ENCODE results near the gene MFAP4. TPM values are rescaled to one million over a fixed set of nuclear protein-coding genes. Genes with fewer than 3 reads are reported as not detected.

MFAP4 gene
- total RNA-seq, 2 donors from 2014 or later, result 0.44 to 0.82 TPM

DNA sequence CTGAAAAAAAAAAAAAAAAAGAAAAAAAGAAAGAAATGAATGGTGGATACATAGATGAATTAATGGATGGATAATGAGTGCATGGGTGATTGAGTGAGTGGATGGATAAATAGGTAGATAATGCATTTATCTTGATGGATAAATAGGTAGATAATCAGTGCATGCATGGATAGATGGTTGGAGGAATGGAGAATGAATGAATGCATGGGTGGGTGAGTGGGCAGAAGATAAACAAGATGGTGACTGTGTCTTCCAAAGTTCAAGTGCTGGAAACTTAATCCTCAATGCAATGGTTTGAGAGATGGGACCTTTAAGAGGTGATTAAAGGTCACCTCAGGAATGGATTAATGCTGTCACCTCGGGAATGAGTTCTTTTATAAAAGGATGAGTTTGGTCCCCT lies 17.3 kb upstream of the MFAP4 start:
- Mint-ChIP-seq H3K4me3 (no peak overlapping the region), H3K27me3 (ENCODE audit: low read depth) (no peaks in the 10 kb centered on the region), H3K36me3 (ENCODE audit: insufficient read depth in 2 of 2) (no peaks in the 10 kb centered on the region), H3K9me3 (peaks cover 0 to 2% of the 10 kb centered on the region in 2 donors), H3K27ac (no peak overlapping the region), H3K4me1 (ENCODE audit: low read depth) (no peaks in the 10 kb centered on the region)
- ATAC-seq (replicated peaks in 1 of 2) (no peak), DNase-seq (no peak)

DNA sequence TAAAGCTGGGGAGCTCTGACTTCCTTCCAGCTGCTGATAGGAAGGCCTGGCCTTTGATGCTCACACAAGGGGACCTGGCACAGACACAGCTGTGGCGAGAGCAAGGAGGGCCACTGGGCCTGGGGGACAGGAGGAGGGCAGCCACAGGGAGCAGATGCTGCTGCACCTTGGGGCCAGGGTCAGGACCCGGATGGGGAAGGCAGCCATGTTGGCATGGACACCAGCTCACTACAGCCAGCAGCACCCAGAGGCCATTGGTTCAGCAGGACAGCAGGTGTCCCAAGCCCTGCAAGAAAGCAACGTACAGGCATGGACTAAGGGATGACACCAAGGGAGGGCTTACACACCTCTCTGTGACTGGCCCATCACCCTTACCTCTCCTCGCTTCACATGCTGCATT lies 16.0 kb upstream of the MFAP4 start:
- Mint-ChIP-seq H3K27ac (no peak overlapping the region), H3K4me3 (no peak overlapping the region), H3K36me3 (ENCODE audit: insufficient read depth in 2 of 2) (no peaks in the 10 kb centered on the region), H3K27me3 (ENCODE audit: low read depth) (no peaks in the 10 kb centered on the region), H3K9me3 (peaks cover 0 to 2% of the 10 kb centered on the region in 2 donors), H3K4me1 (ENCODE audit: low read depth) (no peaks in the 10 kb centered on the region)
- DNase-seq, result no peak
- no peak for ATAC-seq (replicated peaks in 1 of 2)

DNA sequence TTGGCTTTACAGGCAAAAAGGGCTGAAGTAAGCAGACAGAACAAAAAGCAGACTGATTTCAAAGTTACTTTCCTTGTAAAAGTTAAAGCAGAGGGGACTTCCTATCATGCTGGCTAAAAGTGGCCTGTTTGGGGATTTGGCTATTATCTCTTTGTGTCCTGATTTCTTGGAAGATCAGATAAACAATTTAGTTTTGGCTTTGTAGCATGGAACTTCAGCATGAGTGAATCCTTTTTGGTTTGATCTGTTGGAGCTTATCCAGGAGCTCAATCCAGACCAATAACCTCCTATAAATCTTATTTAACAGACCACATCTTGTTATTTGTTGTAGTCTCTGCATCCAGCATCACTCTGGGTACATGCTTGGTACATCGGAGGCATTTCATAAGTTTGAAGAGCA lies 15.2 kb upstream of the MFAP4 start:
- Mint-ChIP-seq H3K9me3 (peaks cover 0 to 2% of the 10 kb centered on the region in 2 donors), H3K27me3 (ENCODE audit: low read depth) (no peaks in the 10 kb centered on the region), H3K36me3 (ENCODE audit: insufficient read depth in 2 of 2) (no peaks in the 10 kb centered on the region), H3K4me1 (ENCODE audit: low read depth) (no peaks in the 10 kb centered on the region), H3K27ac (no peak overlapping the region), H3K4me3 (no peak overlapping the region)
- no peak for ATAC-seq (replicated peaks in 1 of 2)
- no peak for DNase-seq

DNA sequence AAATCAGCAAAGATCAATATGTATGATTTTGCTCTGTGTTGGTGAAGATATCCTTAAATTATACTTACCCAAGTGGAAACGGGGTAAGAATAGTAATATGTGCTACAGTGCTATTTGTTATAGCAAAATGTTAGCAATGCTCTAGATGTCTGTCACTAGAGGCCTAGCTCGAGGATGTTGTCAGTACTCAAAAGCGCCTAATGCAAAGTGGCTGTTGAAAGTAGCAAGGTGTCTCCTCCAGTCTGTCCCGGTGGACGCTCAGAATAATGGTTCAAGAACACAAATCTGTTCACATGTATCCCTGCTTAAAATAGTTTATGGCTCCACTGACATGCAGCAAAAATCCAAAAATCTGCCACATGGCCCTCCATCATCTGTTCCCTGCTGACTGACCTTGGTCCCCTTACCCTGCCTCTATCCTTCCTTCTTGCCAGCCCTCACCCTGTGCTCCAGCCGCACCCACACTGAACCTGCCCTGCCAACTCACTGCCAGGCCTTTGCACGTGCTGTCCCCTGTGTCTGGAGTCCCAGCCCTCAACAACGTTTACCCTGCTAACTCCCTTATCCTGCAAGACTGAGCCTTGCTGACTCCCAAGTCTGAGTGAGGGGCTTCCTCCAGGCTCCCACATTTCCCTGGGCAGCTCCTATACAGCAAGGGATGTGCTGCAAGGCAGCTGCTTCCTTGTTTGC lies 14.5 kb upstream of the MFAP4 start:
- Mint-ChIP-seq H3K27me3 (ENCODE audit: low read depth) (no peaks in the 10 kb centered on the region), H3K4me3 (no peak overlapping the region), H3K9me3 (peaks cover 0 to 2% of the 10 kb centered on the region in 2 donors), H3K27ac (no peak overlapping the region), H3K36me3 (ENCODE audit: insufficient read depth in 2 of 2) (no peaks in the 10 kb centered on the region), H3K4me1 (ENCODE audit: low read depth) (no peaks in the 10 kb centered on the region)
- DNase-seq, result no peak
- ATAC-seq (replicated peaks in 1 of 2), result no peak

DNA sequence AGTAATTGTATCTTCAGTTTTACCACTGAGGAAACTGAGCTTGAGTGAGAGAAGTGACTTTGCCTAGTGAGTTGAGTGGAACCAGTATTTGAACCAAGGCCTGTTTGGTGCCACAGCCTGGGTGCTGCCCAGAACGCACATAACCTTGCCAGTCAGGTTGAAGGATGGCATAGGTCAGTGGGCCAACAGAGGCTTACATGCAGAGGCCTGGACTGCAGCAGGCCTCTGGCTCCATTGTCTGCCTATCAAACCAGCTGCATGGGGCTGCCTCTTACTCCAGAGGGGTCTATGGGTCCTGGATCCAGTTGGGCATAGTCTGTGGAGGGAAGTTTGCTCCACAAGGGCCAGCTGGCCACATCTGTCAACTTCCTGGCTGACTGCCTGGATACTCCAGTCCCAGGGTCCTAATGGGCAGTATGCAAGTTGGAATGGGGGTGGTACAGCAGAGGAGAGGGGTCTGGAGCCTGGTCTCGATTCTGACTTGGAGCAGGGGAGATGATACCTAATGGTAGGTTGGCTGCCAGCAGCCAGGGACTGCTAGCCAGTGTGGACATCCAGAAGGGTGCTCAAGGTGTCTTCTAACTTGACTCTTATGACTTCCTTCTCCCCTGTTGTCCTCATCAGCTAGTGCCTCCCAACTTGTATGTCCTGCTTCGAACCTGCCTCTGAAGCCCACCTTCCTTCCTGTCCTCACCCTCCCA lies 12.9 kb upstream of the MFAP4 start:
- H3K36me3 Mint-ChIP-seq (ENCODE audit: insufficient read depth in 2 of 2), result no peaks in the 10 kb centered on the region
- no peaks in the 10 kb centered on the region for H3K4me1 Mint-ChIP-seq (ENCODE audit: low read depth)
- H3K27me3 Mint-ChIP-seq (ENCODE audit: low read depth), result no peaks in the 10 kb centered on the region
- no peak overlapping the region for H3K4me3 Mint-ChIP-seq
- DNase-seq (no peak), ATAC-seq (replicated peaks in 1 of 2) (no peak)
- peaks cover 0 to 2% of the 10 kb centered on the region in 2 donors for H3K9me3 Mint-ChIP-seq
- no peak overlapping the region for H3K27ac Mint-ChIP-seq

DNA sequence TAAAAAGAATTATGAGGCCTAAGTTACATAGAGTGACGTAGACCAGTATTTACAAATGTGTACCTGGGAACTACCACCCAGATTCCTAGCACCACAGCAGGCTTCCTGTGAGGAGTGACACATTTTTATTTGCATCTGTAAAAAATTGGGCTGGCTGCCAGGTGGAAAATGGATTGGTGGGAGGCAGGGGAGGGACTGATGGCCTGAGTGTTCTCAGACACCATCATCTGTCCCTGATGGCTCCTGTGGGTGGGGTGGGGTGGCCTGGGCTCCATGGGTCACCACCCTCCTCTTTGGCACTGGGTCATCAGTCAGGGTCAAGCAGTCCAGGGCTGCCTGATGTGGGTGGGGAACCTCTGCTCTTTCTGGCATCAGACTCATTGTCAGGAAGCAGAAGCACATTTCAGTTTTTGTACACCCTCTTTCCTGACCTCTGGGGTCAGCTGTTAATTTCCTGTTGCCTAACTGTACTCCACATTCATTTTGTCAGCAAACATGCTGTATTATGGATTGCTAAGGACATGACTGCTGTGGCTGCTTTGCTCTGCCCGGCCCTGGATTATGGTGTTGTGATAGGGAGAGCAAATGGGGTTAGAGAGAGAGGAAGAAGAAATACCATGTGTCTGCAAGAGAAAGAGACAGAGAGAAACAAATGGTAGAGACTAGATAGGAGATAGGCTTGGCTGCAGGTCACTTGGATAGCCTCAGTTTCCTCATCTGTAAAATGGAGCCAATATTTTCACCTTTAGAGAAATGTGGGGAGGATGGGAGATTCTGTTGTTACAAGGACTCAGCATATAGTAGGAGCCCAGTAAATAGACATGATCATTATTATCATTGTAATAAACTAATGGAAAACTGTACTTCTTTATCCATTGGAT lies 11.6 kb upstream of the MFAP4 start:
- no peak for DNase-seq
- Mint-ChIP-seq H3K9me3 (peaks cover 0 to under 1% of the 10 kb centered on the region in 2 donors), H3K4me3 (no peak overlapping the region), H3K27me3 (ENCODE audit: low read depth) (no peaks in the 10 kb centered on the region), H3K4me1 (ENCODE audit: low read depth) (no peaks in the 10 kb centered on the region), H3K36me3 (ENCODE audit: insufficient read depth in 2 of 2) (no peaks in the 10 kb centered on the region), H3K27ac (no peak overlapping the region)
- no peak for ATAC-seq (replicated peaks in 1 of 2)

DNA sequence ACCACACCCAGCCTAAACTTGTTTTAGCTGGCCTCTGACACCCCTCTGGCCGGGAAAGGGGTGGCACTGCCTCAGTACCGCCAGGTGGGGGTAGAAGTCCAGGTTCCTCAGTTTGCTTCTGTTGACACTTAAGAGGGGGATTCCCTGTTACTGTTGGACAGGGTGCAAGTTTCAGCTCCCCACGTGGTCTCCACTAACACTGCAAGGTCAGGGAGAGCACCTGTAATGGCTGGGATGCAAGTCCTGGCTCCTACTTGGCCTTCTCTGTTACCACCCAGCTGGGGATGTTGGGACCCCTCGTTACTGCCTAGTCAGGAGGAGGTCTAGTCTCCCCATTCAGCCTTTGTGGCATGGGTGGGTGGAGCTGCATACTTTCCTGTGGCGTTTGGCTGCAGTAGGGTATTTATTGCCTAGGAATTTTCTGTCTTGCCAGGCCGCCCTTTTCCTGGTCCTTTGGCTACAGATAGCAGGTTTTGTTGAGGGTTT lies 10.6 kb upstream of the MFAP4 start:
- Mint-ChIP-seq H3K4me3 (no peak overlapping the region), H3K4me1 (ENCODE audit: low read depth) (no peaks in the 10 kb centered on the region), H3K36me3 (ENCODE audit: insufficient read depth in 2 of 2) (no peaks in the 10 kb centered on the region), H3K27ac (no peak overlapping the region), H3K9me3 (no peaks in the 10 kb centered on the region), H3K27me3 (ENCODE audit: low read depth) (no peaks in the 10 kb centered on the region)
- DNase-seq, result no peak
- ATAC-seq (replicated peaks in 1 of 2), result no peak

DNA sequence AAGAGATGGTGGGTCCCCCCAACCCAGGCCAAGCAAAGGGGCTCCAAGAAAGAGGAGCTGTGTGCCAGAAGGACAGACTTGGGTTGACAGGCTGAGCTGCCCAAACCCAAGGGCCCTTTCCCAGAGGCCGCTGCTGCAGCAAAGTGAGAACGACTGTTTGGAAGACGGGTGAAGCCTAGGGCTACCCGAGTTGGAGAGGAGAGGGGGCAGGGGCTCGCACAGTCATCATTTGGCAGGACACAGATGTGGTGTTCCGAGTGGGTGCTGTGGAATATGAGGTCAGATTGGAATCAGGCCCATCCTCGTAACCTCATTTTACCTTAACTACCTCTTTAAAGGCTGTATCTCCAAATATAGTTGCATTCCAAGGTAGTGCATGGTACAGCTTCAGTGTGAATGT lies 5.3 kb upstream of the MFAP4 start:
- H3K4me1 Mint-ChIP-seq (ENCODE audit: low read depth), result peaks cover 6% of the 10 kb centered on the region
- H3K27me3 Mint-ChIP-seq (ENCODE audit: low read depth), result peaks cover 6% of the 10 kb centered on the region
- ATAC-seq (replicated peaks in 1 of 2) (no peak), DNase-seq (no peak)
- H3K9me3 Mint-ChIP-seq, result no peaks in the 10 kb centered on the region
- H3K27ac Mint-ChIP-seq, result no peak overlapping the region
- H3K4me3 Mint-ChIP-seq, result no peak overlapping the region
- H3K36me3 Mint-ChIP-seq (ENCODE audit: insufficient read depth in 2 of 2), result no peaks in the 10 kb centered on the region

DNA sequence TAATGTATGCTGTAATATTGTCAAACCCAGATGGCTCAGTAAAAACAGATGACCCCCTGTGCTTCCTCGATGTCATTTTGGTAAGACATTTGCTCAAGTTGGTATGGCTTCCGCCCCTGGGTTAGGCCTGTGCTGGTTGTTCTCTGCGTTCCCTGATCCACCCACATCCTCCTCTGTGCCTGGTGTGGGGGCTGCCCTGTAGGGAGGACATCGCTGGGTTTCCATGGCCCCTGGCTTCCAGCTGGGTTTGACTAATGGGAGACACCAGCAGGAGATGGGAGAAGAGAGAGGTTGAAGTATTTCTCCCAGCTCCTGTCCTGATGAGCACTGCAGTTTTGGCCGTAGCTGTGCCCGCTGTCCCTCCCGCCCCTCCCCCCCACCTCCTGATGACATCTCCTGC lies 4.4 kb upstream of the MFAP4 start:
- no peaks in the 10 kb centered on the region for H3K9me3 Mint-ChIP-seq
- peaks cover 6% of the 10 kb centered on the region for H3K4me1 Mint-ChIP-seq (ENCODE audit: low read depth)
- no peak overlapping the region for H3K4me3 Mint-ChIP-seq
- H3K27me3 Mint-ChIP-seq (ENCODE audit: low read depth), result peaks cover 6% of the 10 kb centered on the region
- no peaks in the 10 kb centered on the region for H3K36me3 Mint-ChIP-seq (ENCODE audit: insufficient read depth in 2 of 2)
- DNase-seq (no peak), ATAC-seq (replicated peaks in 1 of 2) (no peak)
- H3K27ac Mint-ChIP-seq, result no peak overlapping the region

DNA sequence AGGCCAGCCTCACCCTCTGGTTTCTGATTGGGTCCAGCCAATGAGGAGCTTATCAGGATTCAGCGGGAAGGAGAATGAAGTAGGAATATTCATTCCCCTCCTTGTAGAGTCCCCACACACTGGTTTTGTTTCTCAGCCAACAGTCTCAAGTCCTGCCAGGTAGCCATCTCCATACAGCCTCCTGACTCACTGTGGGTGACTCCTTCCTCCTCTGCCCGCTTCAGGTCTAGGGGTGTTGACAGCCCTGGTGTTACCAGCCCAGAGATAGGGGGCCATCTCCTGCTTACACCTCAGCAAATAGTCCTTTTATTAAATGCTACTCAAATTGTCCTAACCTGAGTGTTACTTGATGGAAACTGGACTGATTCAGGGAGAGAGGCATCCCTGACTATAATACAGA lies 4.0 kb upstream of the MFAP4 start:
- H3K36me3 Mint-ChIP-seq (ENCODE audit: insufficient read depth in 2 of 2), result no peaks in the 10 kb centered on the region
- no peaks in the 10 kb centered on the region for H3K9me3 Mint-ChIP-seq
- H3K4me3 Mint-ChIP-seq, result no peak overlapping the region
- ATAC-seq (replicated peaks in 1 of 2), result no peak
- peaks cover 6% of the 10 kb centered on the region for H3K27me3 Mint-ChIP-seq (ENCODE audit: low read depth)
- H3K4me1 Mint-ChIP-seq (ENCODE audit: low read depth), result peaks cover 6% of the 10 kb centered on the region
- DNase-seq, result no peak
- no peak overlapping the region for H3K27ac Mint-ChIP-seq

DNA sequence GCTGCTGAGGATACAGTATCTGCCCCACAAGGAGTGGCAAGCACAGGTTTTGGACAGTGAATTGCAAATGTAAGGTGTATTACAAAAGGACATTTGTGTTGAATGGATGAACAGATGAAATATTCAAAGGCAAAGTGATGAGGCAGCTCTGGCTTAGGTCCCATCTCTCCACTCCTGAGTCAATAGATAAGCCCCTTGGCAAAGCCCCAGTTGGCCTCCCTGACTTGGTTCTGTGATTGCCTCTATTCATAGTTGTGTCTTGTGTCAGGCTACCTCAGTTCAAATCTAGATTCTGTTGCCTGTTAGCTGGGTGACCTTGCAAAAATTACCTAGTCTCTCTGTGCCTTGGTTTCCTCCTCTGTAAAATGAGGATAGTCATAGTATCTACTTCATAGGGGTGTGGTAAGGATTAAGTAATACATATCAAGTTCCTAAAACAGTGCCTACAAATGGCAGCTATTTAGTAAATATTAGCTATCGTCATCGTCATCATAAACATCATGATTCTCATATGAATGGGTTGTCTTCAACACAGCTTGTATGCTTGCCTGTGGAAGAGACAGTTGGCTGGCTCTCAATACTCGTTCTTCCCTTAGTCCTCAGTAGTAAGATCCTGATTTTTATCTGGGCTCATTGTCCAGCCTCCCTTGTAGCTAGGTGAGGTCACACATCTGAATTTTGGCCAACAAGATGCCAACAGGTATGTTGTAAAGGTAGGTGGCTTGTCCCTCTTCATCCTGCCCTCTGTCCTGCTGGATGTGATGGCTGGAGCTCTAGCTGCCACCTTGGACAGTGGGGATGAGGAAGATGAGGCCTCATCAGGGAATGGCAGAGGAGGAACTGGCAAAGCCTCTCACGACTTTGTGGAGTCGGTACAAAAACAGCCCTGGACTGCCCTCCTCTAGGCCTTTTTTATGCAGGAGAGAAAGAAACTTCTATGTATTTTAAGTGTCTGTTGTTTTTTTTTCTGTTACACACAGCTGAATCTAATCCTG lies 2.1 kb upstream of the MFAP4 start:
- Mint-ChIP-seq H3K9me3 (no peaks in the 10 kb centered on the region), H3K36me3 (ENCODE audit: insufficient read depth in 2 of 2) (no peaks in the 10 kb centered on the region), H3K4me1 (ENCODE audit: low read depth) (peaks cover 6% of the 10 kb centered on the region), H3K4me3 (no peak overlapping the region), H3K27me3 (ENCODE audit: low read depth) (peaks cover 6% of the 10 kb centered on the region), H3K27ac (no peak overlapping the region)
- ATAC-seq (replicated peaks in 1 of 2), result no peak
- no peak for DNase-seq

DNA sequence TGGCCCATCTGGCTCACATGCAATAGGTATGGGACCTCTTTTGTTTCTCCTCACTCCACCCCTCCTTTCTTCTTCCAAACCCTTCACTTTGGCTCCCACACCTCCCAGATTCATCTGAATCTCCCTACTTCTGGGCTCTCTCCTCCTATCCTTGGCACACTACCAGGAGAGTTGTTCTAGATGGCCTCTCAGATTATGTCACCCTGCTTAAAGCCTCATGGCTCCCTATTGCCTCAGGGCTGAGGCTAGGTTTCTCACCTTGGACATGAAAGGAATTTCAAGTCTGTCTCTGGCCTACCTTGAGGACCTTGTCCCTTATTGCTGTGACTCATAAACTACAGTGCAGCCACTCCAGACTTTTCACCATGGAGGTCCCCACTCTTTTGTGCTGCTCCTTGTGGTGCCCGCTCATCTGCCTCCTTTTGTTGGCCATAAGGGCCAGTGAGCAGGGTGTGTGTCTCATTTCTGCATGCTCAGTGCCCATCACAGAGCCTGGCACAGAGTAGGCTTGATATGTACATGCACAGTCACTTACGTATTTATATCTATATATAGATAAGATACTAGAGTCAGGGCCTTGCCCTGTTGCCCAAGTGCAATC lies 1.0 kb upstream of the MFAP4 start:
- Mint-ChIP-seq H3K27me3 (ENCODE audit: low read depth) (peaks cover 6% of the 10 kb centered on the region), H3K36me3 (ENCODE audit: insufficient read depth in 2 of 2) (no peaks in the 10 kb centered on the region), H3K9me3 (no peaks in the 10 kb centered on the region), H3K4me3 (peak overlapping the region in 1 of 2 donors; percentile 52), H3K4me1 (ENCODE audit: low read depth) (peaks cover 6% of the 10 kb centered on the region), H3K27ac (no peak overlapping the region)
- DNase-seq (no peak), ATAC-seq (replicated peaks in 1 of 2) (no peak)
